Measurements from ENCODE around the gene PLET1. TPM values are rescaled to one million over a fixed set of nuclear protein-coding genes. Genes with fewer than 3 reads are reported as not detected.
"Not testable (repeated sequence)": the region's sequence is repeated elsewhere in the genome, so short reads cannot be mapped to it uniquely, and the experiment has no call there.

The PLET1 gene
- total RNA-seq, 6 experiments from 2014 or later = not detected

DNA sequence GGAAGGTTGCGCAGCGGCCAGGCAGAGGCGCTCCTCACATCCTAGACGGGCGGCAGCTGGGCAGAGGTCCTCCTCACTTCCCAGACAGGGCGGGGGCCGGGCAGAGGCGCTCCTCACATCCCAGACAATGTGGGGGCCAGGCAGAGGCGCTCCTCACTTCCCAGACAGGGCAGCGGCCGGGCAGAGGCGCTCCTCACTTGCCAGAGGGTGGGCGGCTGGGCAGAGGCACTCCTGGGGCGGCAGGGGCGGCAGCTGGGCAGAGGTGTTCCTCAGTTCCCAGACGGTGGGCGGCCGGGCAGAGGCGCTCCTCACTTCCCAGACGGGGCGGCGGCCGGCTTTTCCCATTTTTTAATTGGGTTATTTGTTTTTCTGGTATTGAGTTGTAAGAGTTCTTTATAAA, 54.6 kb downstream of the PLET1 start:
- peaks cover under 1% of the 10 kb centered on the region for H3K4me1 Mint-ChIP-seq (ENCODE audit: low read depth)

DNA sequence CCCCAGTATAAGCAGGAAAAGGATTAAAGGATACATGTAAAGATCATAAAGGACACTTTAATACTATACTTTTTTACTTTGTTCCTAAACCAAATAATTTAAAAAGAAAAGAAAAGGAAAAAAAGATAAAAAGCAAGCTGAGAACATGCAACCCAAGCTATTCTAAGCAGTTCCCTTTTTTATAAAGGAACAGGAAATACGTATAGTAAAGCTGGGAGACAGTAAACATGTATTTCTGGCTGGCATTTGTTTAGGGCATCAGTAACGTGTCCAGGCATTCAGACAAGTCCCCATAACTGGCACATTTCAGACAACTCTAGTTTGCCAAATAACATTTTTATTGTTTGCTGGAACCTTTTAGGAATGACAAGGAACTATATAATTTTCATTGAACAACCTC, 60.4 kb downstream of the PLET1 start:
- TF ChIP-seq, protein P1, sequence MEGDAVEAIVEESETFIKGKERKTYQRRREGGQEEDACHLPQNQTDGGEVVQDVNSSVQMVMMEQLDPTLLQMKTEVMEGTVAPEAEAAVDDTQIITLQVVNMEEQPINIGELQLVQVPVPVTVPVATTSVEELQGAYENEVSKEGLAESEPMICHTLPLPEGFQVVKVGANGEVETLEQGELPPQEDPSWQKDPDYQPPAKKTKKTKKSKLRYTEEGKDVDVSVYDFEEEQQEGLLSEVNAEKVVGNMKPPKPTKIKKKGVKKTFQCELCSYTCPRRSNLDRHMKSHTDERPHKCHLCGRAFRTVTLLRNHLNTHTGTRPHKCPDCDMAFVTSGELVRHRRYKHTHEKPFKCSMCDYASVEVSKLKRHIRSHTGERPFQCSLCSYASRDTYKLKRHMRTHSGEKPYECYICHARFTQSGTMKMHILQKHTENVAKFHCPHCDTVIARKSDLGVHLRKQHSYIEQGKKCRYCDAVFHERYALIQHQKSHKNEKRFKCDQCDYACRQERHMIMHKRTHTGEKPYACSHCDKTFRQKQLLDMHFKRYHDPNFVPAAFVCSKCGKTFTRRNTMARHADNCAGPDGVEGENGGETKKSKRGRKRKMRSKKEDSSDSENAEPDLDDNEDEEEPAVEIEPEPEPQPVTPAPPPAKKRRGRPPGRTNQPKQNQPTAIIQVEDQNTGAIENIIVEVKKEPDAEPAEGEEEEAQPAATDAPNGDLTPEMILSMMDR (IDR thresholded peaks at IDR 0.05) = no peak
- no peak overlapping the region for H3K4me3 Mint-ChIP-seq
- no peak for DNase-seq
- H3K27ac Mint-ChIP-seq = no peak overlapping the region
- H3K4me1 Mint-ChIP-seq (ENCODE audit: low read depth) = peaks cover 11% of the 10 kb centered on the region
- H3K27me3 Mint-ChIP-seq (ENCODE audit: insufficient read depth) = peaks cover 2% of the 10 kb centered on the region; the same call in 1 of the 2 replicates
- no peaks in the 10 kb centered on the region for H3K9me3 Mint-ChIP-seq
- H3K36me3 Mint-ChIP-seq (ENCODE audit: low read depth) = no peaks in the 10 kb centered on the region

More for the DNA sequence above, 54.6 kb downstream of the PLET1 start:
- H3K4me3 Mint-ChIP-seq = no peak overlapping the region
- no peak for DNase-seq
- TF ChIP-seq, protein P1 (IDR thresholded peaks at IDR 0.05) = no peak
- H3K9me3 Mint-ChIP-seq = no peaks in the 10 kb centered on the region
- H3K27me3 Mint-ChIP-seq (ENCODE audit: insufficient read depth) = no peaks in the 10 kb centered on the region
- no peak overlapping the region for H3K27ac Mint-ChIP-seq
- no peaks in the 10 kb centered on the region for H3K36me3 Mint-ChIP-seq (ENCODE audit: low read depth)

DNA sequence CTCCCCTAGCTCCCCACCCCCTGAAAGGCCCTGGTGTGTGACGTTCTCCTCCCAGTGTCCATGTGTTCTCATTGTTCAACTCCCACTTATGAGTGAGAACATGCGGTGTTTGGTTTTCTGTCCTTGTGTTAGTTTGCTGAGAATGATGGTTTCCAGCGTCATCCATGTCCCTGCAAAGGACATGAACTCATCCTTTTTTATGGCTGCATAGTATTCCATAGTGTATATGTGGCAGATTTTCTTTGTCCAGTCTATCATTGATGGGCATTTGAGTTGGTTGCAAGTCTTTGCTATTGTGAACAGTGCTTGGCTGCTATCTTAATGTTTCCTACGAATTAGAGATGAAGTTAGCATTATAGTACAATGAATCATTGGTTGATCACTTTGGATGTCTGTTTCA, 61.6 kb downstream of the PLET1 start:
- not testable (repeated sequence) for H3K27ac Mint-ChIP-seq; H3K4me3 Mint-ChIP-seq; H3K36me3 Mint-ChIP-seq (ENCODE audit: low read depth); H3K27me3 Mint-ChIP-seq (ENCODE audit: insufficient read depth); H3K9me3 Mint-ChIP-seq; DNase-seq
- peaks cover 11% of the 10 kb centered on the region for H3K4me1 Mint-ChIP-seq (ENCODE audit: low read depth)

Other genes with a start within 250 kb of the PLET1 start
- gene DLAT, start 235.5 kb downstream of the PLET1 start, total RNA-seq (2021; fragmentation: NEBNext Ultra II Directional; extraction: Animal tissue kit (Norgen Biotek cat#: 25700)) = 10 to 100 TPM; 35.9 to 44.2 (median 42.1) TPM
- gene PIH1D2, start 186.8 kb downstream of the PLET1 start, total RNA-seq (2021; fragmentation: NEBNext Ultra II Directional; extraction: Animal tissue kit (Norgen Biotek cat#: 25700)) = 1 to 10 TPM in 4 of 6 experiments, under 1 TPM in 2; 0.59 to 1.5 (median 1.1) TPM
- gene NKAPD1, start 186.6 kb downstream of the PLET1 start, total RNA-seq (2021; fragmentation: NEBNext Ultra II Directional; extraction: Animal tissue kit (Norgen Biotek cat#: 25700)) = 10 to 100 TPM; 17.0 to 22.2 (median 19.8) TPM
- 10 to 100 TPM; 54.7 to 78.5 (median 64.2) TPM for gene TIMM8B, start 174.1 kb downstream of the PLET1 start, total RNA-seq (2021; fragmentation: NEBNext Ultra II Directional; extraction: Animal tissue kit (Norgen Biotek cat#: 25700))
- 100 to 1,000 TPM in 1 of 6 experiments, 10 to 100 TPM in 5; 81.8 to 105 (median 91.5) TPM for gene SDHD, start 174.0 kb downstream of the PLET1 start, total RNA-seq (2021; fragmentation: NEBNext Ultra II Directional; extraction: Animal tissue kit (Norgen Biotek cat#: 25700))
- 1 to 10 TPM in 4 of 6 experiments, under 1 TPM in 2; 0.83 to 1.5 (median 1.2) TPM for gene IL18, start 96.8 kb downstream of the PLET1 start, total RNA-seq (2021; fragmentation: NEBNext Ultra II Directional; extraction: Animal tissue kit (Norgen Biotek cat#: 25700))
- gene TEX12, start 93.5 kb downstream of the PLET1 start, total RNA-seq (2021; fragmentation: NEBNext Ultra II Directional; extraction: Animal tissue kit (Norgen Biotek cat#: 25700)) = not detected
- gene BCO2, start 85.3 kb downstream of the PLET1 start, total RNA-seq (2021; fragmentation: NEBNext Ultra II Directional; extraction: Animal tissue kit (Norgen Biotek cat#: 25700)) = 1 to 10 TPM in 5 of 6 experiments, under 1 TPM in 1; 0.83 to 2.0 (median 1.3) TPM
- gene PTS, start 34.4 kb downstream of the PLET1 start, total RNA-seq (2021; fragmentation: NEBNext Ultra II Directional; extraction: Animal tissue kit (Norgen Biotek cat#: 25700)) = 10 to 100 TPM; 73.1 to 78.9 (median 75.7) TPM